Measurements from ENCODE around the gene LCNL1.

Gene LCNL1

DNA sequence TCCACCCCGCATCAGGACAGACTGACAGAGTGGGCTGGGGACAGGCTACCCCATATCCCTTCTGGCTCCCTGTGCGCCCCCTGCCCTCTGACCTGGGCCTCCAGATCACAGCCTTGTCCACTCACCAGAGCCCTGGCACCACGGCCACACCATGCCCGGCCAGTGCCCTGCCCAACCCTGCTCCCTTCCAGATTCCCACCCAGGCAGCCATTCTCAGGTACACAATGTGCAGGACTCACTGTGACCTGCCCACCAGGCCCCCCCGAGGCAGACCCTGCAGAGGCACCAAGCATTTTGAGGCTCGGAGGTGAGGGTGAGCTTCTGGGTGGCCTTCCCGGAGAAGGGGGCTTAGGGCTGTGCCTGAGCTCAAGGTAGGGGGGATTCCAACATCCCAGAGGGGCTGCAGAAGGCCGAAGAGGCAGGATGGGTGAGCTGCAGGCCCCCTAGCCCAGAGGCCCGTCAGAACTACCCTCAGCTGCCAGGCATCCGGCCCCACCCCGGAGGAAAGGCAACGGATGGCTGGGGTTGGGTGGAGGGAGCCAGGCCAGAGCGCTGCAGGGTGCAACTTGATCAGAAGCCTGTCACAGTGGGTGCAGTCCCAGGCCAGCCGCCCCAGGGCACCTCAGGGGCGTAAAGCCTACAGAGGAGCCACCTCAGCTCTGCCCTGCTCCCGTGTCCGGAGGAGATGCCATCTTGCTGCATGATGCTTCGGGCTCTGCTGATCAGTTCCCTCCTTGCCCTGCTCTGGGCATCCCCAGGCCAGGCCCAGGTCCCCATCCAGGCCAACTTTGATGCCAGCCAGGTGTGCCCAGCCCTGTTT lies at the start of gene LCNL1:
LCNL1 (plus strand) TSS at position 762 of the 820 bp plus-strand sequence. CDS start 594 bp downstream, outside the sequence.
- peak; percentile 53 for DNase-seq (ENCODE audit: low read depth)
- no peak for TF ChIP-seq CTCF (conservative IDR thresholded peaks at IDR 0.05; ENCODE audit: low read depth, low read length)
- no peak within 1 kb of the TSS for H3K4me3 ChIP-seq (ENCODE audit: low read depth, low read length)

DNA sequence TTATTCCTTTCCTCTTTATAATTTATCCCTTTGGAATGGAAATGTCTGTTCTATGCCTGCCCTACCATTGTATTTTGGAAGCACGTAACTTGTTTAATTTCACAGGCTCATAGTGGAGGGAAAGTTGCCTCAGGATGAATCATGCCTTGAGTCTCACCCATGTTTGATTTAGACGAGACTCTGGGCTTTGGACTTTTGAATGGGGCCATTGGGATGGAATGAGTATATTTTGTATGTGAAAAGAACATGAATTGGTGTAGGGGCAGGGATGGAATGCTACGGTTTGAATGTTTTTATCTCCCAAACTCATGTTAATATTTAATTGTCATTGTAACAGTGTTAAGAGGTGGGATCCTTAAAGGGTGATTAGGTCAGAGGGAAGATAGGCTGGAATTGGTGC lies 48.5 kb upstream of the LCNL1 start:
- DNase-seq (ENCODE audit: low read depth): no peak
- H3K4me3 ChIP-seq (ENCODE audit: low read depth, low read length): no peak overlapping the region
- no peak for TF ChIP-seq CTCF (conservative IDR thresholded peaks at IDR 0.05; ENCODE audit: low read depth, low read length)

DNA sequence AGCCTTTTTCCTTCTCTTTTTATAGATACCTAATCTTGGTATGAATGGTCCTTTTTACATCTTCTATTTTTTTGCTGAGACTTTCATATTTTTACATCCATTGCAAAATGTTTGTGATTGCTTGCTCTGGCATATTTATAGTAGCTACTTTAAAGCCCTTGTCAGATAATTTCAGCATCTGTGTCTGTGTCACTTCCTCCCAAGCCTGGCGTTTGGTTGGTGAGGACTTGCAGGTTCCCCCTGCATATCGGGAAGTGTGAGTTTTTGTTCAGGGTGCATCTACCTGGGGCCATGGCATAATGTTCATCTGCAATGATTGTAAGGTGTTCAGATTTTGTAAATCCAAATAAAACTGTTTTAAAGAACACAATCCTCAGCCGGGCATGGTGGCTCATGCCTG lies 47.1 kb upstream of the LCNL1 start:
- TF ChIP-seq CTCF (conservative IDR thresholded peaks at IDR 0.05; ENCODE audit: low read depth, low read length): no peak
- no peak overlapping the region for H3K4me3 ChIP-seq (ENCODE audit: low read depth, low read length)
- DNase-seq (ENCODE audit: low read depth): no peak

GRCh38 chr9:136936645-136937170 lies 46.1 kb upstream of the LCNL1 start:
- H3K4me3 ChIP-seq (ENCODE audit: low read depth, low read length): no peak overlapping the region
- no peak for DNase-seq (ENCODE audit: low read depth)
- TF ChIP-seq CTCF (conservative IDR thresholded peaks at IDR 0.05; ENCODE audit: low read depth, low read length): no peak

DNA sequence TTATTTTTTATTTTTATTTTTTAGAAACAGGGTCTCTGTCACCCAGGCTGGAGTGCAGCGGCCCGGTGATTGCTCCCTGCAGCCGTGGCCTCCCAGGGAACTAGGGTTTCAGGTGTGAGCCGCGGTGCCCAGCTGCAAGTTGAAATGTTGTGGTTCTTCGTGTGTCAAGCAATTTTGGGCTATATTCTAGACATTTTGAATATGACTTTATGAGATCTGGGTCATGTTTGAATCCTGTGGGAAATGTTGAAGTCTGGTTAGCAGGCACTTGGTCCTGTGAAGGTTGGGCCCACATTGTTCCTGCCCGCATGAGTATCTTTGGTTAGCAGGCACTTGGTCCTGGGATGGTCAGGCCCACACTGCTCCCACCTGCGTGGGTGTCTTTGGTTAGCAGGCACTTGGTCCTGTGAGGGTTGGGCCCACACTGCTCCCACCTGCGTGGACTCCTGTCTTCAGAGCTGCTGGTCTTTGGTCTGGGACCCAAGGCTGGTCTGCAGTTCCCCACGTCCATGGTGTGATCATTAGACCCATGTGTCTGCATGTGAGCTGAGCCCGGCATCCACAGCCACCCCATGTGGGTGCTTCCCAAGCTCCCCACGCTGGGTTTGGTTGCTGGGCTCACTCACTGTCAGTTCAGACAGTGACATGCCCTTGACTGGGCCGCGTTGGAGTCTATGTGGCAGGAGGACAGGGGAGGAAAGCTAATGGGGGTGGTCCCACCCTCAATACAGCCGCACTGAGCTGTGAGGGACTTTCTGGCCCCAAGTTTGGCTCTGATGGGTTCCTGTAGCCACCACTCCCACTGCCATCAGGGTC lies 45.4 kb upstream of the LCNL1 start:
- no peak overlapping the region for H3K4me3 ChIP-seq (ENCODE audit: low read depth, low read length)
- TF ChIP-seq CTCF (conservative IDR thresholded peaks at IDR 0.05; ENCODE audit: low read depth, low read length): no peak
- no peak for DNase-seq (ENCODE audit: low read depth)

DNA sequence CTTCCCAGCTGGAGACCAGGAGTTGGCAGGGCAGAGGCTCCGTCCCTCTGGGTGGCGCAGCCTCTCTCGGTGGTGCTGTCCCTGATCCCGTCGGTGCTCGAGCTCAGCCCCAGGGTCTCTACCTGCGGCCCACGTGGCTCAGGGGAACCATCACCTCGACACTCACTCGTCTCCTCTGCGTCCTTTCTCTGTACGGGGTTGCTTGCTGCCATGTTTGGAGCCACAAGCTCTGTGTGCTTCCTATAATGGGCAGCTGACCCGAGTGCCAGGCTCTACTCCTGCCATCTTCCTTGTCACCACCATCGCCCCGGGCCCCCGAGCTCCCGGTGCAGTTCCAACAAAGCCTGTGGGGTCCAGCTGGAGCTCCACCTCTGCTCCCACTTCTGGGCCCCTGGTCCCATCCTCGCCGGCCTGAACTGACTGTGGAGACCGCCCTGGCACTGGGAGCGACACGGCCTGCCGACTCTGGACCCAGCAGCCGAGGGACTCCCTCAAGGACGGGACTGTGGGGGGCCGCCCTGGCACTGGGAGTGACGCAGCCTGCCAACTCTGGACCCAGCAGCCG lies 43.3 kb upstream of the LCNL1 start:
- TF ChIP-seq CTCF (conservative IDR thresholded peaks at IDR 0.05; ENCODE audit: low read depth, low read length): no peak
- no peak overlapping the region for H3K4me3 ChIP-seq (ENCODE audit: low read depth, low read length)
- no peak for DNase-seq (ENCODE audit: low read depth)

Measured in choroid plexus epithelial cell (primary cell).